Activated CD4-positive, alpha-beta T cell treated with anti-CD3 and anti-CD28 coated beads, Interleukin-2, amount 50 U/mL, for 48 hours (primary cell): ENCODE measurements around the gene VAC14.

Experiments
- DNase-seq, 2 experiments: peaks; one replicate each; pipeline ENCODE4 v3.0.0-alpha.2; 2020

The VAC14 gene

DNA sequence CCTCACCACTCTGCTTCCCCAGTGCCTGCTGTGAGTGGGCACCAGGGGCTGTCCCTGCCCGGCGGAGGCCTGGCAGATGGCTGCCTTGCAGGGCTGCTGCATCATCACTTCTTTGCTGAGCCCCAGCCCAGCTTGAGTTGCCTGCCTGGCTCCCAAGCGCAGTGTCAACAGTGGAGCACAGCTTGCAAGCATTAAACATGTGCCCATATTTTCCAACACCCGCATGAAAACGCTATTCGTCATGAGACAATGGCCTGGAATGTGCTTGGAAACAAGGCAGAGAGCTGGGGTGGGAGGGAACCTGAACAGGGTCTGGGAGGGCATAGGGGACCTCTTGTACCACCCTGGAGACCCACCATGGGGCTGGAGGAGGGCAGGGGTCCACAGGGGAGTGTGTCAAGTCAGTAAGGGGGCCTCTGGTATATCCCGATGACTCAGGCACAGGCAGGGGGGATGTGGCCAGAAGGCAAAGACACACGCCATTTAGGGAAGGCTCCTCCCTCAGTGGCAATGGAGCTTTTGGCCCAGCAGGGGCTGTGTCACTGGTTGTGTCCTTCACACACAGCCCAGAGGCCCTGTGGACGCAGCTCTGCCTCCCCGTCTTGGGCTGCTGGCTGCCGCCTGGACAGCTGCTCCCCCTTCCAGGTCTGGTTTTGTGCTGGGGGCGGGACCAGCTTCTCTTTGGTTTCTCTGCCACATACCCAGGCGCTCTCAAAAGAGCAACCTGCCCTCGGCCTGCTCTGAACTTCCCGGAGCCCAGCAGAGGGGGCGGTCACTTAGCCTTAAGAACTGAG, 97.7 kb downstream of the VAC14 start:
- no peak for DNase-seq

DNA sequence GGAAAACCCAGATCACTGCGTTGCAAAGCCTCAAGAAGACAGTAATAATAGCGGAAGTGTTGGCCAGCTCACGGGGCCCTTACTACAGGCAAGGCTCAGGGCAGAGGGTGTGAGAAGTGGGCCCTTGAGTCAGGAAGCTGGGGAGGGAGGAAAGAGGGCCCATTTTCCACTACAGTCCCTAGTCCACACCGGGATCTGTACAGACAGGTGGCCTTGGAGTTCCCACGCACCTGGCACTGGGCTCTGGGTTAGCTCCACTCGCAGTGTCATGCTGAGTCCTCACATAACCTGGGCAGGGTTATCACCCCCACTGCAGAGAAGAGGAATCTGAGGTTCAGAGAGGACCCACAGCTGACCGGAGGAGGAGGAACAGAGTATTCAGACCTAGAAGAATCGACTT, 98.3 kb downstream of the VAC14 start:
- DNase-seq: no peak

DNA sequence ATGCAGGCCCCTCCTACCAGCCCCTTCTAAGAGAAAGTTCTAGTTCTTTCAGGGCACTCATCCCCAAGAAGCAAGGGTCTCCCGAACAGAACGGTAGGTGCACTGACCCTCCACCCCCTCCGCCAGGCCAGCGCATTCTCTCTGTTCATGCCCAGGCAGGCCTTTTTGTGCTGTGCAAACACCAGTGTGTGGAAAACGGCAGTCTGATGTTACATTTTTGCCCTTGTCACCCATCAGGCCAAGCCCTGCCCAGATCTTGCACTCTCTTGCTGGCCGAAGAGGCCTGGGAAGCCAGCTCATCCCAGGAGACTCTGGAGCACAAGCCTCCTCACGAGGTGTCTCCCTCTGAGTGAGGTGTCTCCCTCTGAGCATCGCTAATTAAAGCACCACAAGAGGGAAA, 99.0 kb downstream of the VAC14 start:
- DNase-seq: no peak

DNA sequence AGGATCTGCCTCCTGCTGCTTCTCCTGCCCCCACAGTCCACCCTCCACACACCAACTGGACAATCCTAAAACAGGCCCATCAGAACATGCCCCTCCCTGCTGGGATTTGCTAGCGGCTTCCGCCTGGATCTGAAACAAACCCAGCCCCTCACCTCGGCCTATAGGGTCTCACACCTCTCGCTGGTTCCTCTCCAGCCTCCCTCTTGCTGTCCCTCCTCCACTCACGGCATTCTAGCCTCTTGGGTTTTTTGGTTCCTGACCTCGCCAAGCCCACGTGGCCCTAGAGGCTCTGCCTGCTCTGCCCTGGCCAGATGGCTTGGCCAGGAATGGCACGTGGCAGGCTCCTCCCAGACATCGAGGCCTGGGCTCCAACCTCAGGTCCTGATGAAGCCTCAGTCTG, 99.4 kb downstream of the VAC14 start:
- no peak for DNase-seq

DNA sequence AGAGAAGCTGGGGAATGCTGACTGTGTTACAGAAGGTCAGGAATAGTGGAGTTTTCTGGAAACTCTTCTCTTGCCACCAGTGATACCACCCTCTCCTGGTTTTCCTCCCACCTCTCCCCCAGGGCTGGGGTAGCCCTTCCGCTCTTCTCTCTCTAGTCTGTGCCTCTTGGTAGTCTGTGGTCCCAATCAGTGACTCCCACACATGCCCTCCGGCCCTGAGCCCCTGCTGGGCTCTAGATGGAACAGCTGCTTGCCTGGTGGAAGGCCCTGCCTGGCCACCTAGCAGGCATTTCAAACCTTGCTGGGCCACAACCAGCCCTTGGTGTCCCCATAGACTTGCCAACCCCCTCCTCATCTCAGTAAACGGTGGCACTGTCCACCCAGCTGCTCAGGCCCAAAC, 99.9 kb downstream of the VAC14 start:
- no peak for DNase-seq

DNA sequence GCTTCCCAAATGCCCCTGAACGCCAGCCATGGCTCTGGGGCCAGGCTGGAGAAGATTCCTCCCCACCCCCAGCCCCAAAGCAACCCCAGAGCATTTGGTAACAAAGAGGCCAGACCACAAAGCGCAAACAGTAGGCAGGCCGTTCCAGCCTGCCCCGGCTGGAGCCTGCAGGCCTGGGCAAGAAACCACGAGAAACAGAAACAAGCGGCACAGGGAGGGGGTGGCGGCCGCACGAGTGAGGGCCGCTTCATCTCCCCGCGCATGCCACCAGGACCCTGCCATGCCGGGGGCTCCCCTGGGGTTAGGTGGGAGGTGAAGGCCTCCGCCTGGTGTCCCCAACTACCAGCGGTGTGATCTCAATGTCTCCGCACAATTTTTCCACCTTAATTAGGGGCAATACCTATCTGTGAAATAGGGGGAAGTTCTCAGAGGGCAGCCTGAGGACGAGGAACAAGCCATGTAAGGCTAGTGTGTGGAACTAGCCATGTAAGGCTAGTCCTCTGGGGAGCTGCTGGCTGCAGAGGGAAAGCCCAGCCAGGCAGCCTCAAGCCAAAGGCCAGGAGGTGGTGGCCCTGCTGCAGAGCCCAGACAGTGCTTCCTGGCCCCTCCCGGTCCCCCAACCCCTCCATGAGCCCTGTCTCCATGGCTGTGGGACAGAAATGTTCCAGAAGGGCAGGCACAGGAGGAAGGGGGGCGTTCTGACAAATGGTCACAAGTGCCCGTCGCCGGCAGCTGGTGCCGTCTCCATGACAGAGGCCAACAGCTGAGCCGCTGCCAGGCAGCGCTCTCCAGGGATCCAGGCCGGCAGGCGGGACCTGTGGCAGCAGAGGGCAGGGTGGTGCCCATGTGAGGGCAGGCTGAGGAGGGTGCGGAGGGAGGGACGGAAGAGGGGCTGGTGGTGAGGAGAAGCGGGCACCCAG, 100.6 kb downstream of the VAC14 start:
- DNase-seq: no peak

DNA sequence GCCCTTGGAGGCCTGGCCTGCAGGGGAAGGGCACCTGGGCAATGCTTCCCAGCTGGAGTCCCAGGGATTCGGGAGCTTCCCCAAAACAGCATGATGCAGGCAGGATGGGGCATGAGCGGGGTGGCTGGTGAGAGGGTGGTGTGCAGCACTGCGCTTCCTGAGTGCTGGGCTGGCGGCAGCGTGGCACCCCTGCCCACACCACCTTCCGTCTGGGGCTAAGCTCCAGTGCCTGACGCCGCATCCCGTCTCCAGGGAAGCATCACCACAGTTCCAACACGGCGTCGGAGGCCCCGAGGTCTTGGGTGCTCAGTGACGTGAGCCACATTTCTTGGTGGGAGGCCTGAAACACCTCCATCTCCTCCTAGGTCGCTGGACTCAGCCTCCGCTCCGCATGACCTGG, 101.3 kb downstream of the VAC14 start:
- DNase-seq: no peak

DNA sequence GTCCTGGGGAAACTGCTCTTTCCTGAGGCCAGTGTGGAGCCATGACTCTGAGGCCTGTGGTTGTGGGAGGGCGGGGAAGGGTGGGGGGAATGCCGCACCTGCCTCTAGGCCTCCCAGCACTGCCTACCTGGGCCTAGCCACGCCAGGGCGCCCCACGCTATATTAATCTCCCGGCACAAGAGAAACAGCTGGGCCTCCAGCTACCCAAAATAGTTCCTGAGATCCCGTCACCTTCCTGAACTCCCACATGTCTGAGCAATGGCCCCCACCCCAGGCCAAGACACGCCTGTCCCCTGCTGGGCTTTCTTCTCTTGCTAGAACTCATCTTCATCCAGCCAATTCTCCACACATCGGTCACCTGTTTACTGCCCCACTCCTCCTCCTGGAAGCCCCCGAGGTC, 102.1 kb downstream of the VAC14 start:
- DNase-seq: no peak

DNA sequence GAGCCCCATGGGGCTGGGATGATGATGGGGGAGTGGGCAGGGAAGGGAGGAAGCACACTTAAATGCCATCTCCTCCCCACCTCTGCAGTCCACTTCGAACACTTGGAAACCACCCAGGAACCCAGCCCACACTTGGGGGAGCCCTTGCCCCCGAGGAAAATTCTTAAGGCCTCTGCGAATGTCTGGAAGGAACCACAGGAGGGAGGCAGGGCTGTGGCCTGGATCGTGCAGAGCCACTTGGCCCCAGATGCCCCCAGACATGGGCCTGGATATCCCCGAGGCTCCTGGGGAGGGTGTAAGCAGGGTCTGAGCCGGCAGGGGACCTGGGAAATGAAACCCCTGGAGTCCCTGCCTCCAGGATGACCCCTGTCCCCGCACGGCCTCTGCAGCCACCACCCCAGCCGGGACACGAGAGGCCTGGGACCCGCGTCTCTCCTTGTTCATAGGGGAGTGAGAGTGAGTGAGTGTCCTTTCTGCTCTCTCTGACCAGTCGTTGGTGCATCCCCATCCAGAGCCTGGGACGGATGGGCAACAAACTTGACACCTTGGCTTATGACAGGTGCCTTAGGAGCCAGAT, 103.3 kb downstream of the VAC14 start:
- DNase-seq: no peak

DNA sequence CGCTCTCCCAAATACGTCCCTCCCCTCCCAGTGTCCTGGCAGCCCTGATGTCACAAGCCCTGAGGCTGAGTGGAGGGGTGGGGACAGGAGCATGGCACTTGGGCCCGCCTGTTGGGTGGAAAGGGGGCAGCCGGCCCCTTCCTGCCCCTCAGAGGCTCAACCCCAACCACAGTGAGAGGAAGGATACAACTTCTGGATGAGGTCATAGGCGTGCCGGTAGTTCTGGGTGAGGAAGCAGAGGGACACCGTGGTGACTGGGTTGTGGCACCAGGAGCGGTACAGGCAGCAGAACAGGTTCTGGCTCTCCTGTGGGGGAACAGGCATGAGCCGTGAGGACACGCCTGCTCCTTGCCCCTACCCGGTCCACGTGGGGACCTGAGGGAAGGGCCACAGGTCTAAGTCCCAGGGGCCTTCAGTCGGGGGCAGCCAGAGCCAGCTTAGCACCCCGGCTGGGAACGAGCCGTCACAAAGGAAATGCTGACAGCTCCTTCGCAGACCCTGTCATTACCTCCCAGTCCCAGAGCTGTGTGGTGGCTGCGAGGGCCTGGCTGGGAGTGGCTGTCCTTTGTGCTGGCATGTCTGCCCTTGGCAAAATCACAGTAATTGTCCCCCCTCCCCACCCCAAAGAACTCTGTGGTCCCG, 103.9 kb downstream of the VAC14 start:
- no peak for DNase-seq

DNA sequence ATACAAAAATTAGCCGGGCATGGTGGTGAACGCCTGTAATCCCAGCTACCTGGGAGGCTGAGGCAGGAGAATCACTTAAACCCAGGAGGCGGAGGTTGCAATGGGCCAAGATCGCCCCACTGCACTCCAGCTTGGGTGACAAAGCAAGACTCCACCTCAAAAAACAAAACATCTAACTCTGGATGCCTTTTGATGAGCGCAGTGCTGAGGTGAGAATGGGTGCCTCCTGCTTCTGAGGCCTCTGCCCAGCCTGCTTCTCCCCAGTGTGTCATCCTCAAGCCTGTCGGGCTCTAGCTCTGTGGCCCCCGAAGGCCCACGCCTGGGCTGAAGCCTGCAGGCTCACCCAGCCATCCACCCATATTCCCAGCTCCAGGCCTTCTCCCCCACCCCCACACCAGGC, 104.6 kb downstream of the VAC14 start:
- no peak for DNase-seq

DNA sequence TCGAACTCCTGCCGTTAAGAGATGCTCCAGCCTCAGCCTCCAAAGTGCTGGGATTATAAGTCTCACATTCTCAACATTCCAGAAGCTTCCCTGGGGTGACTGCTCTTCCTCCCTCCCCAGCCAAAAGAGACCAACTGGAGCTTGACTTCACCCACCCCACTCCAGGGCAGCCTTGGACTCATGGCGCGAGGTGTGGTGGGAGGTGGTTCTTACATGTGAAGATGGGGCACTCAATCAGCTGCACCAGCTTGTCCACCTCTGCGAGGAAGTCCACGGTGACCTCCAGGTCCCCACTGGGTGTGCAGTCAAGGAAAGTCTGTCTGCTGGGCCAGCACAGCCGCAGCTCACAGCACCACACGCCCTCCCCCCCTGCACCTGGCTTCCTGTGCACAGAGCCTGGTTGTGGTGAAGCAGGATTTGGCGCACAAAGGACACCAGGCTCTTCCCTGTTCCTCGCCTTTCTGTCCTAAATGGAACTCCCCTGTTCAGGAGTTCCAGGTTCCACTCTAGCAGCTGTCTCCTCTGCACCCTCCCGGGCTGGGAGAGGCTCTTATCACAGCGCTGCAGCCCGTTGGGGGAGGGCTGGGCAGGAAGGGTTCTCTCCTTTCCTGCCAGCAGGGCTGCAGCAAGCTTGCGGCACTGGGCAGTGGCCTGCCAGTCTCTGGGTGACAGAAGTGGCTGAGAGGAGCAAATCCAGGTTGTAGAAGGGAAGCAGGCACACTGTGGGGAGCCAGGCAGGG, 105.5 kb downstream of the VAC14 start:
- DNase-seq: no peak

DNA sequence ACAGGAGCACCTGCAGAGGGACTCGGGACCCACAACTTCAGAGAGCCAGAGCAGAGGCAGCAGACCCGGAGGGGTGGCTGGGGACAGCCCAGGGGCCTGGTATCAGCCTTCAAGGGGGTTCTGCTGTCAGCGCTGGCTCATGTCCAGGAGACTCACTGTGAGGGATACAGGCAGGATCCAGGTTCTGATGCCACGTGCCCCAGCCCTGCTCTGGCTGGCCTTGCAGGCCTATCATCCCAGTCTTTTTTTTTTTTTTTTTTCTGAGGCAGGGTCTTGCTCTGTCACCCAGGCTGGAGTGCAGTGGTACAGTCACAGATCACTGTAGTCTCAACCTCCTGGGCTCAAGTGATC, 106.1 kb downstream of the VAC14 start:
- DNase-seq: no peak

DNA sequence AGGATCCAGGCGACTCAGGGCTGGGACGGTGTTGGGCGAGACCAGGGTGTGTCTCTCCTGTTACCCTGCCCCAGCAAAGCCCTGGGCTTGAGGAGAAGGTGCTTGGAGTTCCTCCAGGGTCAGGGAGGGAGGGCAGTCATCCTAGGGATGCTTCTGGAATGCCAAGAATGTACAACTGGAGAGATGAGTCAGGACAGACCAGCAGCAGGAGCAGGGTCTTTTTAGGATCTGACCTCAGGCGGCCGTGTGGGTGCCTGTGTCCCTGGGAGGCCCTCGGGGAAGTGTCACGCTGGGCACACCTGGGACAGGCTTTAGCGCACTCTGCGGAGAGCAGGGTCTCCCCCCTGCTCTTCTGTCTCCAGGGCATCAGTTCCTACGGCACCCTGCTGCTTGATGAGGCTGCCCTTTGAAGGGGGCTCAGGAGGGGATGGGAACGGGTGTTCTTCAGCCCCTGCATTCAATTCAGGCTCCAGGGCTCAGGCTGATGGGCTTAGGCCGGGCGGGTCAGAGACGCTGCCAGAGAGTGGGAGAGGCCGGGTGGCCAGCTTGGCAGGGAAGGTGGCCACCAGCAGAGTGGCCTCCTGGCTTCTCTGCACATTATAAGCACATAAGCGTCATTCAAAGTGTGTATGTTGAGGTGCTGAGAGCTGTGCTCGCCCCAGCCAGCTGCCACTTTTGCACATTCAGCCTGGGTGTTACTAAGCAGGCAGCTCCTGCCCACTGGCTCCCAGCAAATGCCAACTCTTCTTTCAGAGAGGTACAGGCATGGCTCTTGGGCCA, 106.7 kb downstream of the VAC14 start:
- DNase-seq: no peak

DNA sequence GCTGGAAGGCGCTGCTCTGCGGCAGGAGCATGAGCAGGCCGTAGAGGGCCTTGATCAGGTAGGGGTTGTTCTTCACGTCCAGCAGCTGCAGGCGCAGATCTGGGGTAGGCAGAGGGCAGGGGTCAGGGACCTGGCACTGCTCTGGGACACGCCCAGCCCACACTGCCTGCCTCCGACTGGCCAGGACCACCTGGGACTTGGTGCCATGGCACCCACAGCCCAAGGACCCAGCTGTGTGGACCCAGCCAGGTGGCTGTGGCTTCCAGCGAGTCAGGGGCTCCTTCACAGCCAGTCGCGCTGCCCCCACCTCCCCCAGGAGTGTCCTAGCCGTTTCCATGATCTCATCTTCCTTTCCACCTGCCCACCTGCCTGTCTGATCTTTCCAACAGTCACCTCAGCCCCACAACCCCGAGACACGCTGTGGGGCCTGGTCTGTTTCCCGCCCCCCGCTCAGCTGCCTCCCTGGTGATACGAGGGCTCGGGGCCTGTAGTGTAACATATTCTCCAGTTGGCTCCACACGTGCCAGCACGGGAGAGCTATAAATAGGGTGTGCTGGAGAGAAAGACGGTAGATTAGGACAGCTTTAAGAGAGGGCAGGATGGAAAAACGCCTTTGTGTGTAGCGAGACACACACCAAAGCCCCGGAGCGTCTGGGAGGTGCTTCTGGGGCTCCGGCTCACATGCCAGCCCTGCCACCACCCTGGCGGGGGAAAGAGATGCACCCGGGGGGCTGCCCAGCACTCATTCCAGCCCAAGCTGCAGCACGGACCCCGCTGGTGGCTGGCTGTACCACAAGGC, 107.9 kb downstream of the VAC14 start:
- no peak for DNase-seq

DNA sequence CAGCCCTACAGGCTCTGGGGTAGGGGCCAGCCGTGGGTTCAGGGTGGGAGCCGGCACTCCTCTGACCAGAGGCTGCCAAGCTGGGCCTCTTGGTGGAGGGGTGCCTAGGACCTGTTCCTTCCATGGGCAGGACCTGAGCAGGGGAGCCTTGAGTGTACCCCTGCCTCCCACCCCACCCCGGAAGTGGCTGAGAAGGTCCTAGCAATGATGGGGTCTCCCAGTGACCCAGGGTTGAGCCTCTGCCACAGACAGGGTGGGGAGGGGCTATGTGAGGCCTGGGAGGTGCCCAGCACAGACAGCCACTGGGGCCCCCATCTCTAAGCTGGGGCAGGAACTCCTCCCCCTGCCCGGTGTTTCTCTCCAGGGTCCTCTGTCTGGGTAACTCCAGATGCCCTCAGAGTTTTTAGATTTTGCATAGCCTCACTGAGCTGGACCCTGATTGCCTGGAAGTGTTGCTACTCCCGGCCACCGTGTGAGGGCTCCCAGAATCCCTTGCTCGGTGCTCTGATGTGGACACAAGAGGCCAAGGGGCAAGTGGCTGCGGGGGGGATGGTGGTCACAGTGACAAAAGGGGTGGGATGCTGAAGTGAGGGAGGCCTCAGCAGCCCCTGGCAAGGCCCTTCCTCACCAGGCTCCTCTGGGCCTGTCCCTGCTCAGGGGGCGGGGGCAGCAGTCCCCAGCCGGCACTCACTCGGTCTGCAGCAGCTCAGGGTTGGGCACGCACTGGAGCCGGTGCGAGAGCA, 108.7 kb downstream of the VAC14 start:
- DNase-seq: no peak

DNA sequence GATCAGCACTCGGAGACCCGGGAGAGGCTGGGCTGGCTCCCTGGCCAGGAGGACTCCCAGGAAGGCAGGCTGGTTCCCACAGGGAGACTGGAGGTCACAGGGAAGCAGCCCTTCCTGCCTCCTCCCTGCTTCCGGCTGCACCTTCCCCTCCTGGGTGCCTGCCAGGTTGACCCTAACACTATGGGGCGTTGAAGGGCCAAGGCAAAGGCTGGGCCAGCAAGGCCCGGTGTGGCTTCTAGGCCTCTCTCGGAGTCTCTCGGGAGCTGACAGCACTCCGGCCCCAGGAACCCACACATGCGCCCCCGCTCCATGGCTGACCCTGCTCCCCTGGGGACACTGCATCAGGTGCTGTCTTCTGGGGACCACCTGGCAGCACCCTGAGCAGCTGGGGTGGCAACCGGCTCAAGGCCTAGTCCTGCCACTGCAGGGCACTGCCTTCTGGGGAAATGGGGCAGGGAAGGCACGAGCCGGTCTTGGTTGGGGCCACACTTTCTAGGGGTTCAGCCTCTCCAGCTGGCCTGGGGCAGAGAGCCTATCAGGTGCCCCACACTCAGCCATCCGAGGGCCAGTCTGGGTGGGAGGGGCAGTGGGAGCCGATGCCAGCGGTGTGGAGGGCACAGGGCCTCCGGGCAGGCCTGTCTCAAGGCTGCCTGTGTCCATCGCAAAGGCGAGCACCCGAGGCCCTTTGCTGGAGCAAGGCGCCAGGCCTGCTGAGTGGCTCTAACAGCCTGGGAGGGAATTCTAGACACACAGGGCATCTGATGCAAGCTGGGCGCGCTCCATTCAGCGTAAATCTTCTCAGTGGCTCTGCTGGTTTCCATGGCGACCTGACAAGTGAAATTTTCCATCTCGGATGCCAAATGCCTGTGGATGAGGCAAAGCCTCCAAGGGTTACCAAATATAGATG, 109.5 kb downstream of the VAC14 start:
- DNase-seq: no peak

DNA sequence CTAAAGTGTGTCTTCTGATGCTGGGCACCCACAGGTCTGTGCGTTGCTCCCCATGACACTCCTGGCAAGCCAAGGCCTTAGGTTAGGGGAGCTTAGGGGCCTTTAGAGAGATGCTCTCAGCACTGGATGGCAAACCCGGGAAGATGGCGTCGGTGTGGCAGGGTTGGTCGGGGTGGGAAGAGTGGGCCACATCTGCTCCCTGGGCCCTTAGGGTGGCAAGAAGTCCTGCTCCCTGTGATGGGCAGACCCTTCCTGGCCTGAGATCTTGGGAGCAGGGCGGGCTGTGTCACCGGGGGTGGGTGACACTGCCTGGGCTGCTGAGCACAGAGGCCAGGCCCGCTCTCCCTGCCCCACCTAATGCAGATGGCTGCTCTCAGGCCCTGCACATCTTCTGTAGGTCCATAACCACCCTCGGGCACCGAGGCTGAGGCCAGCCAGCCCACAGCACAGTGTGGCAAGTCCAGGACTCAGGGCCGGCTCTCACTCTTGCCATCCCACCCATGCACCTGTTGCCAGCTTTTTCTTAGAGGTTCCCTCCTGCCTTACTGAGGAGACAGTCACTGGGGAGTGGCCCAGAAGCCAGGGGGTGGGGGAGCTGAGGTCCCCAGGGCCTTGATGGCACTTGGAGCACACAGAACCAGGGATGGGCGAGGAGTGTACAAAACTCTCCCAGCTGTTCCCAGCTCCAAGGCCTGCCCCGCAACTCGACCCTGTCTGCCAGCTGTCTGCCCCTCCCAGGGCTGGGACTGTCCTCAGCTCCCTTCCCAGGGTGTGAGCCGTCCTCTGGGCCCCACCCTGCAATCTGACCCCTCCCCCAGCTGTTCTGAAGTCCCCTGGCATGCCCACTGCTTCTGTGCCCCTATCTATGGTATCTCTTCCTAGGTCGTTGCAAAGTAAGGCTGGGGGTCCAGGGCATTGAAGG, 110.7 kb downstream of the VAC14 start:
- no peak for DNase-seq
